Measurements from ENCODE around the gene ERC2. TPM values are rescaled to one million over a fixed set of nuclear protein-coding genes. Genes with fewer than 3 reads are reported as not detected.
A peak's percentile ranks its signal among the peaks of the same experiment; 100 is the strongest.

ERC2 gene
- total RNA-seq, 1 experiment from 2014 or later: 0.26 TPM

- DNase-seq (ENCODE audit: low spot score): peak; percentile 38
Observed at GRCh38 chr3:55826731-55827496, 641.4 kb downstream of the ERC2 start.

GRCh38 chr3:55826097-55826496, 642.2 kb downstream of the ERC2 start:
- no peak for DNase-seq (ENCODE audit: low spot score)

GRCh38 chr3:55824406-55824805, 643.9 kb downstream of the ERC2 start:
- DNase-seq (ENCODE audit: low spot score): no peak

DNA sequence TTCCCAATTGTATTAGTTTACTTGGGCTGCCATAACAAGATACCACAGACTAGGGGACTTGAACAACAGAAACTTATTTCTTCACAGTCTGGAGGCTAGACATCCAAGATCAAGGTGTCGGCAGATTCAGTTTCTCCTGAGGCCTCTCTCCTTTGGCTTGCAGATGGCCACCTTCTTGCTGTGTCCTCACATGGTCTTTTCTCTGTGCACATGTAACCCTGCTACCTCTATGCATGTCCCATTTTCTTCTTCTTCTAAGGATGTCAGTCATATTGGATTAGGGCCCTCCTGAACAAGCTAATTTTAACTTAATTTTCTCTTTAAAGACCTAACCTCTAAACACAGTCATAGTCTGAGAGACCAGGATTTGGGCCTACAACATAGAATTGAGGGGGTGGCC, 644.4 kb downstream of the ERC2 start:
- no peak for DNase-seq (ENCODE audit: low spot score)

DNA sequence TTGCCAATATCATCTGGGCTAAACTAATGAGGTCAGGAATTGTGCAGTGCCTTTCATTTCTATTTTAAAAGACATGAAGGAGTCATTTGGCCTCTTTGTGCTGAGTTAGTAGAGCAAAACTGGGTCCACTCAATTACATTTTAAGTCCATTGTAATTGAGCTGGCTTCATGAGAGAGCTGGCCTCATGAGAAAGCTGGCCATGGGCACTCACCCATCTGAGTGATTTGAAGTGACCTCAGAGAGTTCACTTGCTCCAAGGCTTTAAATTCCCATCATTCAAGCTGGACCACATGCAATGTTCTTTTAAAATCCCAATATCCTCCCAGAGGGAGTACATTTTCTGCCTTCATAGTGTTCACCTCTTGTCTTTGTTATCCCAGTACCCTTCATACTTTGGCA, 645.3 kb downstream of the ERC2 start:
- DNase-seq (ENCODE audit: low spot score): no peak

DNA sequence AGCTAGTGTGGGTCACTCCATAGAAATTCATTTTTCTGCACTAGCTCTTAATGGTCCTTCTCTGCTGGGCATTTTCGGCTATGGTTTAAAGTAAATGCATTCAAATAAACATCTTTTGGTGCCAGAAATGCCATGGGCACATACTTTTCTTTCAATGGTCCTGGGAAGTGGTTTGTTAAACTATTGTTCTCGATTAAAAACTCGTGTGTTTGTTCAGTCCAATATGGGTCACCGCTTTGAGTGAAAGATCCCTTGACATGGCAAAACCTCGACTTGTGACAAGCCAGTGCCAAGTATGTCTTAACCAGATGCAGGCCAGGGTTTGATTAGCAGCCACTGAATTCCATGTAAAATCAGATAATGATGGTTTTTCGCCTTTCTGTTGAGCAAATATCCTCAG, 649.3 kb downstream of the ERC2 start:
- no peak for DNase-seq (ENCODE audit: low spot score)

- no peak for DNase-seq (ENCODE audit: low spot score)
Observed at GRCh38 chr3:55818485-55818884, 649.8 kb downstream of the ERC2 start.

GRCh38 chr3:55816794-55817576, 651.3 kb downstream of the ERC2 start:
- DNase-seq (ENCODE audit: low spot score): no peak

- DNase-seq (ENCODE audit: low spot score): no peak
Observed at GRCh38 chr3:55815262-55815661, 653.0 kb downstream of the ERC2 start.

GRCh38 chr3:55813268-55814097, 654.8 kb downstream of the ERC2 start:
- DNase-seq (ENCODE audit: low spot score): no peak

DNA sequence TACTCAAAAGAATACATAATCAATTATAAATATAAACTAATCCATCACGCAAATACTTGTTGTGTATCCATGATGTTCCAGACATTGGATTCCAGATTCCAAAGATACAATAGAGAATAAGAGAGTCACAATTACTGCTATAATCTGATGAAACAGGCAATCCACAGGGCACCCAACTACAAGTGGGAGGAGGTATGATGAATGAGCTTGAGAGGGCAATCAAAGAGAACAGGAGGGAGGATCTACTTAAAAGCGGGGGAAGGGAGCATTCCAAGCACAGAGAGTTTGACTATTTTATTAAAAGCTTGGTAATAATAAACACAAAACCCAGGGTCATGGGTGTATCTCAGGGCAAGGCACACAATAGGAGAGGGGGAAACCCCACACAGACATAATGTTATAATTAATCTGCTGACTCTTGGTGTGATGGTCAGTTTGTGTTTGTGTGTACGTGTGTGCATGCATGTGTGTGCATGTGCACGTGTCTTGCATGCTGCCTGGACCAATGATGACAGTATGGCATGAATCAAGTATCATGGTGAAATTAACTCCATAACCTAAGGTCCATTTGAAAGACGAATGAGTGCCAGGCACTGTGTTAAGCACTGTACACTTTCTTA, 655.8 kb downstream of the ERC2 start:
- no peak for DNase-seq (ENCODE audit: low spot score)

DNA sequence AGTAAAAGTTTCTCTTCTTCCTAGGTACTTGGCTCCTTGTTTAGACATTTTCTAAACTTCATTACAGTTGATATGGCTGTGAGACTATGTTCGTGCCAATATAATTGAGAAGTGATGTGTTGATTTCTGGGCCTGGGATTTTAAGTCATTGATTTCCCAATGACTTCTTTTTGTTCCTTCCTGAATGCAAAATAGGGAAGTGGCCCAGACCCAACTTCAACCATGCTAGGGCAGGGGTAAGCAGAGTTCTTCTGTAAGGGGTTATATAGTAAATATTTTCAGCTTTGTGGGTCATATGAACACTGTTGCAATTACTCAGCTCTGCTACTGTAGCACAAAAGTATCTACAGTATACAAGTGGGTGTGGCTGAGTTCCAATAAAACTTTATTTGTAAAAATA, 661.1 kb downstream of the ERC2 start:
- DNase-seq (ENCODE audit: low spot score): no peak

DNA sequence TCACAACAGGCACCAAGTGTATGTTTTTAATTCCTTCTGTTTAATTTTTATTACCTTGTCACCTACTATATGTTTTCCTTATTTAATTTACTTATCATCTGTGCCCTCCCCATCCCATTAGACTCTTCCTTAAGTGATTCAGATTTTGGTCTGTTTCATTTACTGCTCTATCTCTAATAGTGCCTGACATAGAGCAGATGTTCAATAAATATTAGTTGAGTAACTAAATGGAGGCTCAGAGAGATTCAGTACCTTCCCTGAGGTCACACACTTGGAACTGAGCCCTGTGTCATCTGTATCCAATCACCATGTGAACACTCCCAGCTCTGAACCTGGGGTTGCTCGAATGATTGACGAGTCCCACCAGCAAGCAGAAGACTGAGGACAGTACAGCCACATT, 663.1 kb downstream of the ERC2 start:
- DNase-seq (ENCODE audit: low spot score): no peak

GRCh38 chr3:55804170-55805095, 663.8 kb downstream of the ERC2 start:
- no peak for DNase-seq (ENCODE audit: low spot score)

- DNase-seq (ENCODE audit: low spot score): no peak
Observed at GRCh38 chr3:55802816-55803215, 665.5 kb downstream of the ERC2 start.

GRCh38 chr3:55801676-55802075, 666.6 kb downstream of the ERC2 start:
- no peak for DNase-seq (ENCODE audit: low spot score)

DNA sequence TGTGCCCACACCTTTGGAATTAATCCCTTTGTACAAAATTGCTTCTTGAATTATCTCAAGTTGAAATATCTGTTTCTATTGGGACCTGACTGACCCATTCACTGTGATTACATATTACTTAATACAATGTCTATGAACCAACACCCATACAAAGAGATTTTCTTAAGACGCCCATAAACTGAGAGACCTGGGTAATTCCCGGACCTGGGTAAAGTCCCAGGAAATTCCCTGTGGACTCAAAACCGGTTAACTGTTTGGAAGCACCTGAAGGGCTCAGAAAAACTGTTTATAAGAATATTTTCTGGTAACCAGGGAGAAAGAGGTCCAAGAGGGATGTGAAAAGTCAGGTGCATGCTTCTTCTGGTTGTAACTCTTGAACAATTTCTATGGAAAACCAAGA, 667.2 kb downstream of the ERC2 start:
- no peak for DNase-seq (ENCODE audit: low spot score)

- no peak for DNase-seq (ENCODE audit: low spot score)
Observed at GRCh38 chr3:55797775-55798174, 670.5 kb downstream of the ERC2 start.

DNA sequence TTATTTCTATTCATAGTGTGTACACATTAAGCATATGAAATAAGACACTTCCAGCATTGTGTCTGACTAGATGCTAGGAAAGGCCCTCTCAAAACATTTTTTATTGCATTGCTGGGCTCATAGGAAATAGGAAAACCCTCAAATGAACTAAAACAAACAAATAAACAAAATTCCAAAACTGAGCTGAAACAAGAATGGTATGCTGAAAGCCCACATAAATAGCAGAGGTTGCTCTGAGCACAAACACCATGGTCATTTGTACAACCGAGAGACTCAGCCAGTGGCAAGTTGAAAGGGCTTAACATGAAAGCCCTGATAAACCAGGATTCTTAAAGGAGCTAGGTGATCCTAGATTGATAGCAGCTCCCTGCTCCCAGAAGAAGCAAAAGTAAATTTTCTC, 671.2 kb downstream of the ERC2 start:
- DNase-seq (ENCODE audit: low spot score): no peak

GRCh38 chr3:55796533-55796932, 671.7 kb downstream of the ERC2 start:
- no peak for DNase-seq (ENCODE audit: low spot score)

DNA sequence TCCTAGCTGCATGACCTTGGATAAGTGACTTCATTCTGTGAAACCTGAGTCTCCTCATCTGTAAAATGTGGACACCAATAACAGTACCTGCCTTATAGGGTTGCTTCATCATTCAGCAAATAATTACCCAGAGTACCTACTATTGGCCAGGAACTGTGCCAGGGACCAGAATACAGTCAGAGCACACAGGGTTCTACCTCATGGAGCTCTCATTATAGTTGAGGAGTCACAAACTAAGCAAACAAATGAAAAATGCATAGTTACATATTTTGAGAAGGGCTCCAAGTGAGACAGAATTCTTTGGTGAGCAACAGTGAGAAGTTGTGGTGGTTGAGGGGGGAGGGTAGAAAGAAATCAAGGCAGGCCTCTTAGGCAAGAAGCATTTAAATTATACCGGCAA, 672.5 kb downstream of the ERC2 start:
- no peak for DNase-seq (ENCODE audit: low spot score)

Data from A172 (cell line).